Cardiac septum (tissue), 1 donor: ENCODE measurements around the gene DSG2. TPM values are rescaled to one million over a fixed set of nuclear protein-coding genes. Genes with fewer than 3 reads are reported as not detected.
"Not testable (repeated sequence)": the region's sequence is repeated elsewhere in the genome, so short reads cannot be mapped to it uniquely, and the experiment has no call there.

Experiments
- DNase-seq: peaks from one replicate; pipeline ENCODE4 v3.0.0-alpha.2; 2020; ENCODE audit warnings: low spot score
- intact Hi-C: fragments of 100-400 bp; cut with DNase I; formaldehyde crosslinking; loops from one replicate; pipeline ENCODE4 v1.14.0; 2022
- total RNA-seq: library from RNA; stranded (reverse); fragmentation: NEBNext Ultra II Directional; extraction: Animal tissue kit (Norgen Biotek cat#: 25700); gene quantifications from one replicate; pipeline ENCODE4 v1.2.1, GENCODE V29; 2021
- donor health status: DM: no; HTN: no; CAD: no.

Gene DSG2
- total RNA-seq, 1 donor from 2014 or later, result 34.4 TPM

GRCh38 chr18:31497404-31497835 lies 557 bp upstream of the DSG2 start:
- no peak for DNase-seq
- intact Hi-C loops, result loop anchor here (5.0 to 10.0 kb wide), 2 partner anchors 273 to 395 kb away; partner anchors contain the start of gene DSC2

- intact Hi-C loops, result loop anchor here (5.0 to 10.0 kb wide), 2 partner anchors 274 to 397 kb away; partner anchors contain the start of gene DSC2
These were observed 872 bp downstream of the DSG2 start for GRCh38 chr18:31498574-31499524.

GRCh38 chr18:31500051-31500688 lies 2.2 kb downstream of the DSG2 start:
- no peak for DNase-seq
- intact Hi-C loops, result loop anchor here (10.0 kb wide), 1 partner anchor 225 kb away; no protein-coding TSS in a partner anchor

More at GRCh38 chr18:31498574-31499524, 872 bp downstream of the DSG2 start:
- no peak for DNase-seq

- intact Hi-C loops, result loop anchor here (10.0 kb wide), 1 partner anchor 228 kb away; no protein-coding TSS in a partner anchor
These were observed 5.0 kb downstream of the DSG2 start for GRCh38 chr18:31503011-31503410.

GRCh38 chr18:31504455-31505147 lies 6.6 kb downstream of the DSG2 start:
- intact Hi-C loops, result loop anchor here (10.0 kb wide), 1 partner anchor 230 kb away; no protein-coding TSS in a partner anchor
- no peak for DNase-seq

More at GRCh38 chr18:31503011-31503410, 5.0 kb downstream of the DSG2 start:
- no peak for DNase-seq

GRCh38 chr18:31505156-31505555 lies 7.2 kb downstream of the DSG2 start:
- intact Hi-C loops, result loop anchor here (10.0 kb wide), 1 partner anchor 230 kb away; no protein-coding TSS in a partner anchor

GRCh38 chr18:31506024-31506742 lies 8.2 kb downstream of the DSG2 start:
- intact Hi-C loops, result loop anchor here (10.0 kb wide), 1 partner anchor 231 kb away; no protein-coding TSS in a partner anchor

More at GRCh38 chr18:31505156-31505555, 7.2 kb downstream of the DSG2 start:
- DNase-seq, result no peak

GRCh38 chr18:31507124-31507523 lies 9.1 kb downstream of the DSG2 start:
- DNase-seq, result not testable (repeated sequence)
- intact Hi-C loops, result loop anchor here (10.0 kb wide), 1 partner anchor 232 kb away; no protein-coding TSS in a partner anchor

More at GRCh38 chr18:31506024-31506742, 8.2 kb downstream of the DSG2 start:
- no peak for DNase-seq

- no peak for DNase-seq
- intact Hi-C loops, result loop anchor here (10.0 kb wide), 1 partner anchor 234 kb away; no protein-coding TSS in a partner anchor
These were observed 10.8 kb downstream of the DSG2 start for GRCh38 chr18:31508781-31509180.

- intact Hi-C loops, result loop anchor here (10.0 kb wide), 1 partner anchor 235 kb away; no protein-coding TSS in a partner anchor
- no peak for DNase-seq
These were observed 11.6 kb downstream of the DSG2 start for GRCh38 chr18:31509571-31509970.

GRCh38 chr18:31510319-31510718 lies 12.3 kb downstream of the DSG2 start:
- intact Hi-C loops, result no loop called here
- DNase-seq, result no peak

GRCh38 chr18:31511098-31511497 lies 13.1 kb downstream of the DSG2 start:
- DNase-seq, result no peak
- intact Hi-C loops, result no loop called here

- intact Hi-C loops, result no loop called here
These were observed 14.3 kb downstream of the DSG2 start for GRCh38 chr18:31512203-31512764.

GRCh38 chr18:31513189-31513935 lies 15.4 kb downstream of the DSG2 start:
- no peak for DNase-seq
- intact Hi-C loops, result no loop called here

More at GRCh38 chr18:31512203-31512764, 14.3 kb downstream of the DSG2 start:
- no peak for DNase-seq

- intact Hi-C loops, result no loop called here
- no peak for DNase-seq
These were observed 18.5 kb downstream of the DSG2 start for GRCh38 chr18:31516437-31516836.

GRCh38 chr18:31526374-31526773 lies 28.4 kb downstream of the DSG2 start:
- no peak for DNase-seq
- intact Hi-C loops, result no loop called here

GRCh38 chr18:31533236-31533635 lies 35.3 kb downstream of the DSG2 start:
- intact Hi-C loops, result no loop called here

More at GRCh38 chr18:31533236-31533635, 35.3 kb downstream of the DSG2 start:
- DNase-seq, result no peak
